Astrocyte (in vitro differentiated cells and primary cell): Measurements from ENCODE around the gene HLF. TPM values are rescaled to one million over a fixed set of nuclear protein-coding genes. Genes with fewer than 3 reads are reported as not detected.

Experiments used
- DNase-seq: peaks from one replicate; pipeline ENCODE4 v3.0.0-alpha.2; 2010; ENCODE audit warnings: low read depth
- FAIRE-seq: peaks from 2 replicates; lab custom pipeline; 2011; peaks lifted over from hg19 to GRCh38; lab: Jason Lieb, UNC
- H2AFZ ChIP-seq: 2 replicates; pipeline ENCODE4 v1.6.0; 2012; ENCODE audit warnings: low read depth, low read length, inconsistent platforms
- H3K27ac ChIP-seq: 2 replicates; pipeline ENCODE4 v1.5.1; 2011; ENCODE audit warnings: low read depth, low read length, inconsistent platforms
- H3K27me3 ChIP-seq: 2 replicates; pipeline ENCODE4 v1.6.0; 2011; ENCODE audit warnings: low read length, inconsistent platforms; ENCODE audit not compliant: insufficient read depth
- H3K36me3 ChIP-seq: 2 replicates; pipeline ENCODE4 v1.5.1; 2011; ENCODE audit warnings: low read length, inconsistent platforms; ENCODE audit not compliant: insufficient read depth
- H3K4me1 ChIP-seq: 2 replicates; pipeline ENCODE4 v1.5.1; 2011; ENCODE audit warnings: low read length, inconsistent platforms; ENCODE audit not compliant: insufficient read depth
- H3K4me2 ChIP-seq: 2 replicates; pipeline ENCODE4 v1.6.0; 2012; ENCODE audit warnings: low read length, inconsistent platforms
- H3K4me3 ChIP-seq: 2 replicates; pipeline ENCODE4 v1.5.1; 2011; ENCODE audit warnings: low read depth, mild to moderate bottlenecking, low read length, inconsistent platforms; ENCODE audit not compliant: insufficient read depth
- H3K79me2 ChIP-seq: 2 replicates; pipeline ENCODE4 v1.6.0; 2012; ENCODE audit warnings: mild to moderate bottlenecking, low read length, inconsistent platforms; ENCODE audit not compliant: insufficient read depth
- H3K9ac ChIP-seq: 2 replicates; pipeline ENCODE4 v1.6.0; 2012; ENCODE audit warnings: mild to moderate bottlenecking, low read length, inconsistent platforms
- H3K9me3 ChIP-seq: 2 replicates; pipeline ENCODE4 v1.5.1; 2012; ENCODE audit warnings: low read depth, mild to moderate bottlenecking, low read length, inconsistent platforms; ENCODE audit not compliant: insufficient read depth
- H4K20me1 ChIP-seq: 2 replicates; pipeline ENCODE4 v1.6.0; 2012; ENCODE audit warnings: low read length, inconsistent platforms; ENCODE audit not compliant: insufficient read depth
- H3K27ac Mint-ChIP-seq: one replicate; pipeline ENCODE4 v1.8.0; 2021; ENCODE audit warnings: mild to moderate bottlenecking, mixed read lengths; ENCODE audit not compliant: unreplicated experiment
- H3K27me3 Mint-ChIP-seq: one replicate; pipeline ENCODE4 v1.8.0; 2021; ENCODE audit warnings: low read depth, mixed read lengths; ENCODE audit not compliant: unreplicated experiment
- H3K36me3 Mint-ChIP-seq: one replicate; pipeline ENCODE4 v1.8.0; 2021; ENCODE audit warnings: low read depth, mixed read lengths; ENCODE audit not compliant: unreplicated experiment
- H3K4me1 Mint-ChIP-seq: one replicate; pipeline ENCODE4 v1.8.0; 2021; ENCODE audit warnings: low read depth, mixed read lengths; ENCODE audit not compliant: unreplicated experiment
- H3K4me3 Mint-ChIP-seq: one replicate; pipeline ENCODE4 v1.8.0; 2021; ENCODE audit warnings: mild to moderate bottlenecking, moderate library complexity, mixed read lengths; ENCODE audit not compliant: unreplicated experiment
- H3K9me3 Mint-ChIP-seq: one replicate; pipeline ENCODE4 v1.8.0; 2021; ENCODE audit warnings: mild to moderate bottlenecking, mixed read lengths; ENCODE audit not compliant: unreplicated experiment
- EZH2 ChIP-seq: IDR thresholded peaks from 2 replicates; pipeline ENCODE4 v1.6.1; 2012; ENCODE audit warnings: mild to moderate bottlenecking, low read length, inconsistent platforms; ENCODE audit not compliant: insufficient read depth
- total RNA-seq: library from RNA; stranded (reverse); gene quantifications from 2 replicates; pipeline ENCODE4 v1.2.1, GENCODE V29; 2021
- TF ChIP-seq, protein P1 (sequence below): IDR thresholded peaks from 2 replicates; pipeline ENCODE4 v1.5.1; 2011; ENCODE audit warnings: low read depth, mild to moderate bottlenecking, inconsistent platforms, low read length, moderate library complexity; ENCODE audit not compliant: insufficient read depth

HLF gene
- total RNA-seq, 1 donor from 2014 or later, result not detected

DNA sequence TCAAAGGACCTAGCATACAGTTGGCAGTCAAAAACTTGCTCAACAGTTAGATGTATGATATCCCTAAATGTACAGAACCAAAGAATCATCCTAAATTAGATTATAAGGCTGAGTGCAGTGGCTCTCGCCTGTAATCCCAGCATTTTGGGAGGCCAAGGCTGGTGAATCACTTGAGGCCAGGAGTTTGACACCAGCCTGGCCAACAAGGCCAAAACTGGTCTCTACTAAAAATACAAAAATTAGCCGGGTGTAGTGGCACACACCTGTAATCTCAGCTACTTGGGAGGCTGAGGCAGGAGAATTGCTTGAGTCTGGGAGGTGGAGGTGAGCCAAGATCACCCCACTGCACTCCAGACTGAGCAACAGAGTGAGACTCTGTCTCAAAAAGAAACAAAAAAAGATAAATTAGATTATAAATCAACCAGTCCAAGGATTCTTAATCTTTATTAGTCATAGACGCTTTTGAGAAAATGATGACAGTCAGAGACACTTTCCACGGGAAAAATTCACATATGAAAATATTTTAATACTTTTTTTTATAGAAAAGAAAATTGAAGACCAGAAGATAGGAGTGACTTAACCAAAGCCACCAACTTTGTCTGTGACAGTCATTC is 79.2 kb downstream of the HLF start:
- Mint-ChIP-seq H3K36me3 (peaks cover 3% of the 10 kb centered on the region), H3K4me3 (no peak overlapping the region), H3K9me3 (peaks cover 3% of the 10 kb centered on the region), H3K27ac (no peak overlapping the region), H3K4me1 (peaks cover 6% of the 10 kb centered on the region), H3K27me3 (peaks cover 13% of the 10 kb centered on the region)
- Histone ChIP-seq H3K9me3 (peaks cover 4% of the 10 kb centered on the region), H3K27me3 (peaks cover 4% of the 10 kb centered on the region), H3K4me2 (no peak overlapping the region), H4K20me1 (no peaks in the 10 kb centered on the region), H3K36me3 (no peaks in the 10 kb centered on the region), H3K79me2 (no peaks in the 10 kb centered on the region), H2AFZ (no peak overlapping the region), H3K9ac (no peak overlapping the region), H3K27ac (no peak overlapping the region), H3K4me1 (no peaks in the 10 kb centered on the region), H3K4me3 (no peak overlapping the region)
- FAIRE-seq (no peak), DNase-seq (no peak)
- TF ChIP-seq, protein P1, sequence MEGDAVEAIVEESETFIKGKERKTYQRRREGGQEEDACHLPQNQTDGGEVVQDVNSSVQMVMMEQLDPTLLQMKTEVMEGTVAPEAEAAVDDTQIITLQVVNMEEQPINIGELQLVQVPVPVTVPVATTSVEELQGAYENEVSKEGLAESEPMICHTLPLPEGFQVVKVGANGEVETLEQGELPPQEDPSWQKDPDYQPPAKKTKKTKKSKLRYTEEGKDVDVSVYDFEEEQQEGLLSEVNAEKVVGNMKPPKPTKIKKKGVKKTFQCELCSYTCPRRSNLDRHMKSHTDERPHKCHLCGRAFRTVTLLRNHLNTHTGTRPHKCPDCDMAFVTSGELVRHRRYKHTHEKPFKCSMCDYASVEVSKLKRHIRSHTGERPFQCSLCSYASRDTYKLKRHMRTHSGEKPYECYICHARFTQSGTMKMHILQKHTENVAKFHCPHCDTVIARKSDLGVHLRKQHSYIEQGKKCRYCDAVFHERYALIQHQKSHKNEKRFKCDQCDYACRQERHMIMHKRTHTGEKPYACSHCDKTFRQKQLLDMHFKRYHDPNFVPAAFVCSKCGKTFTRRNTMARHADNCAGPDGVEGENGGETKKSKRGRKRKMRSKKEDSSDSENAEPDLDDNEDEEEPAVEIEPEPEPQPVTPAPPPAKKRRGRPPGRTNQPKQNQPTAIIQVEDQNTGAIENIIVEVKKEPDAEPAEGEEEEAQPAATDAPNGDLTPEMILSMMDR, result no peak
- TF ChIP-seq EZH2, result no peak

GRCh38 chr17:55344514-55344997 is 79.8 kb downstream of the HLF start:
- Histone ChIP-seq H3K27me3 (peaks cover 4% of the 10 kb centered on the region), H3K79me2 (no peaks in the 10 kb centered on the region), H2AFZ (no peak overlapping the region), H3K9ac (no peak overlapping the region), H3K9me3 (peaks cover 4% of the 10 kb centered on the region), H4K20me1 (no peaks in the 10 kb centered on the region), H3K27ac (no peak overlapping the region), H3K4me1 (no peaks in the 10 kb centered on the region), H3K4me2 (no peak overlapping the region), H3K36me3 (no peaks in the 10 kb centered on the region), H3K4me3 (no peak overlapping the region)
- Mint-ChIP-seq H3K27me3 (peaks cover 9% of the 10 kb centered on the region), H3K9me3 (peaks cover 3% of the 10 kb centered on the region), H3K4me3 (no peak overlapping the region), H3K27ac (no peak overlapping the region), H3K36me3 (peaks cover 3% of the 10 kb centered on the region), H3K4me1 (peaks cover 6% of the 10 kb centered on the region)
- TF ChIP-seq, protein P1, result no peak
- TF ChIP-seq EZH2, result no peak
- FAIRE-seq (no peak), DNase-seq (no peak)

- H3K27me3 ChIP-seq, result peaks cover 4% of the 10 kb centered on the region
- no peak overlapping the region for H2AFZ ChIP-seq
Measured at GRCh38 chr17:55345132-55345531, 80.4 kb downstream of the HLF start.

More at GRCh38 chr17:55345132-55345531, 80.4 kb downstream of the HLF start:
- H3K4me2 ChIP-seq, result no peak overlapping the region
- H3K27ac Mint-ChIP-seq, result no peak overlapping the region
- peaks cover 6% of the 10 kb centered on the region for H3K4me1 Mint-ChIP-seq
- no peak for TF ChIP-seq EZH2
- TF ChIP-seq, protein P1, result no peak
- DNase-seq, result no peak
- peaks cover 3% of the 10 kb centered on the region for H3K9me3 Mint-ChIP-seq
- peaks cover 4% of the 10 kb centered on the region for H3K9me3 ChIP-seq
- no peak overlapping the region for H3K4me3 ChIP-seq
- H3K4me3 Mint-ChIP-seq, result no peak overlapping the region
- H3K4me1 ChIP-seq, result no peaks in the 10 kb centered on the region
- H4K20me1 ChIP-seq, result no peaks in the 10 kb centered on the region
- peaks cover 3% of the 10 kb centered on the region for H3K27me3 Mint-ChIP-seq
- no peak for FAIRE-seq
- H3K27ac ChIP-seq, result no peak overlapping the region
- no peaks in the 10 kb centered on the region for H3K36me3 ChIP-seq
- H3K79me2 ChIP-seq, result no peaks in the 10 kb centered on the region
- peaks cover 3% of the 10 kb centered on the region for H3K36me3 Mint-ChIP-seq
- no peak overlapping the region for H3K9ac ChIP-seq
